NCI-H1105 (cell line): ENCODE measurements around the gene ZBTB7B.

Experiments
- DNase-seq: peaks from one replicate; lab custom pipeline; 2025; lab: John Stamatoyannopoulos, UW

Gene ZBTB7B

GRCh38 chr1:155003766-155004351, 1.3 kb downstream of the ZBTB7B start:
- DNase-seq, result no peak

GRCh38 chr1:155004352-155005075, 1.9 kb downstream of the ZBTB7B start:
- no peak for DNase-seq

GRCh38 chr1:155005076-155006011, 2.7 kb downstream of the ZBTB7B start:
- no peak for DNase-seq

- no peak for DNase-seq
These were observed 4.0 kb downstream of the ZBTB7B start for GRCh38 chr1:155006601-155007101.

- no peak for DNase-seq
These were observed 4.7 kb downstream of the ZBTB7B start for GRCh38 chr1:155007251-155007828.

- no peak for DNase-seq
These were observed 5.7 kb downstream of the ZBTB7B start for GRCh38 chr1:155008015-155008941.

GRCh38 chr1:155009221-155009711, 6.7 kb downstream of the ZBTB7B start:
- no peak for DNase-seq

- DNase-seq, result no peak
These were observed 7.1 kb downstream of the ZBTB7B start for GRCh38 chr1:155009742-155010141.

GRCh38 chr1:155010211-155010918, 7.8 kb downstream of the ZBTB7B start:
- DNase-seq, result no peak

GRCh38 chr1:155011004-155011416, 8.4 kb downstream of the ZBTB7B start:
- no peak for DNase-seq

- DNase-seq, result no peak
These were observed 8.9 kb downstream of the ZBTB7B start for GRCh38 chr1:155011437-155012025.

GRCh38 chr1:155012026-155012546, 9.5 kb downstream of the ZBTB7B start:
- no peak for DNase-seq

- no peak for DNase-seq
These were observed 10.4 kb downstream of the ZBTB7B start for GRCh38 chr1:155012776-155013602.

GRCh38 chr1:155013632-155014031, 11.0 kb downstream of the ZBTB7B start:
- no peak for DNase-seq

GRCh38 chr1:155014709-155015508, 12.3 kb downstream of the ZBTB7B start:
- DNase-seq, result no peak

- no peak for DNase-seq
These were observed 13.1 kb downstream of the ZBTB7B start for GRCh38 chr1:155015527-155016230.

- no peak for DNase-seq
These were observed 13.7 kb downstream of the ZBTB7B start for GRCh38 chr1:155016231-155016831.
